OCI-LY7 (cell line): Measurements from ENCODE around the gene F8.
"Not testable (repeated sequence)": the region's sequence is repeated elsewhere in the genome, so short reads cannot be mapped to it uniquely, and the experiment has no call there.

ENCODE experiments used
- EZH2phosphoT487 ChIP-seq: fragments of 200-600 bp; sonication (generic); IDR thresholded peaks from 2 replicates; pipeline ENCODE4 v1.6.1; 2018; ENCODE audit warnings: low read depth, borderline replicate concordance, mild to moderate bottlenecking, mixed run types, antibody characterized with exemption, low read length, moderate library complexity, mixed read lengths
- TF ChIP-seq, protein P1 (sequence below): fragments of 200-600 bp; sonication (generic); conservative IDR thresholded peaks from 2 replicates; pipeline ENCODE4 v1.5.1; 2014; ENCODE audit warnings: mild to moderate bottlenecking, antibody characterized with exemption, low read length, moderate library complexity, mixed read lengths

DNA sequence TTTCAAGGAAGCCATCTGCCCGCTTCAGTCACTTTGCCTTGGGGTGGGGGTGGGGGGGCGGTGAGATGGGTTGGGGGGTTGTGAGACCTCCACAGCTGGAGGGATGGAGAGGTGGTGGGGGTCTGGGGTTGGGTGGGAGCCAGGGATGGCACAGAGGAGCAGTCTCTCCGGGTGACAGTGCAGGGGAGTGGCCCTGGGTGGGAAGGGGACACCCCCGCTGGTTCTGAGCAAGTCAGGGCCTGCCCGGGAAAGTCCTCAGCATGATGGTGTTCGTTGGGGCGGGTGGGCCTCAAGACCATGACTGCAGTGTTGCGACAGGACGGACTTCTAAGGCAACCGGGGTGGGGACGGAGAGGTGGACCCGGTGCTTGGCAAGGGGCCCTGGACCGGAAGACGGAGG, 137.0 kb downstream of the F8 start:
- TF ChIP-seq, protein P1, sequence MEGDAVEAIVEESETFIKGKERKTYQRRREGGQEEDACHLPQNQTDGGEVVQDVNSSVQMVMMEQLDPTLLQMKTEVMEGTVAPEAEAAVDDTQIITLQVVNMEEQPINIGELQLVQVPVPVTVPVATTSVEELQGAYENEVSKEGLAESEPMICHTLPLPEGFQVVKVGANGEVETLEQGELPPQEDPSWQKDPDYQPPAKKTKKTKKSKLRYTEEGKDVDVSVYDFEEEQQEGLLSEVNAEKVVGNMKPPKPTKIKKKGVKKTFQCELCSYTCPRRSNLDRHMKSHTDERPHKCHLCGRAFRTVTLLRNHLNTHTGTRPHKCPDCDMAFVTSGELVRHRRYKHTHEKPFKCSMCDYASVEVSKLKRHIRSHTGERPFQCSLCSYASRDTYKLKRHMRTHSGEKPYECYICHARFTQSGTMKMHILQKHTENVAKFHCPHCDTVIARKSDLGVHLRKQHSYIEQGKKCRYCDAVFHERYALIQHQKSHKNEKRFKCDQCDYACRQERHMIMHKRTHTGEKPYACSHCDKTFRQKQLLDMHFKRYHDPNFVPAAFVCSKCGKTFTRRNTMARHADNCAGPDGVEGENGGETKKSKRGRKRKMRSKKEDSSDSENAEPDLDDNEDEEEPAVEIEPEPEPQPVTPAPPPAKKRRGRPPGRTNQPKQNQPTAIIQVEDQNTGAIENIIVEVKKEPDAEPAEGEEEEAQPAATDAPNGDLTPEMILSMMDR, result not testable (repeated sequence)
- TF ChIP-seq EZH2phosphoT487, result not testable (repeated sequence)
